ENCODE measurements around the gene C19orf73.

- TF ChIP-seq CTCF (conservative IDR thresholded peaks at IDR 0.05; ENCODE audit: low read depth in 2 of 2) (no peak), EZH2 (IDR thresholded peaks at IDR 0.05; ENCODE audit: low read depth, unreplicated experiment) (no peak), EZH2phosphoT487 (IDR thresholded peaks at IDR 0.05; ENCODE audit: unreplicated experiment) (no peak), POLR2AphosphoS5 (IDR thresholded peaks at IDR 0.05; ENCODE audit: low read depth) (no peak), JUNB (IDR thresholded peaks at IDR 0.05; ENCODE audit: unreplicated experiment) (no peak), REST (IDR thresholded peaks at IDR 0.05; ENCODE audit: unreplicated experiment) (no peak), STAT1 (IDR thresholded peaks at IDR 0.05; ENCODE audit: unreplicated experiment) (no peak), ZNF114 (CRISPR knock-in tag; IDR thresholded peaks at IDR 0.05) (no peak), ZNF331 (CRISPR knock-in tag; IDR thresholded peaks at IDR 0.05; ENCODE audit: low read depth) (no peak), NANOG (IDR thresholded peaks at IDR 0.05; ENCODE audit: borderline replicate concordance) (no peak), CREB1 (CRISPR knock-in tag; IDR thresholded peaks at IDR 0.05; ENCODE audit: low read depth) (no peak)
- TF ChIP-seq, protein P1, sequence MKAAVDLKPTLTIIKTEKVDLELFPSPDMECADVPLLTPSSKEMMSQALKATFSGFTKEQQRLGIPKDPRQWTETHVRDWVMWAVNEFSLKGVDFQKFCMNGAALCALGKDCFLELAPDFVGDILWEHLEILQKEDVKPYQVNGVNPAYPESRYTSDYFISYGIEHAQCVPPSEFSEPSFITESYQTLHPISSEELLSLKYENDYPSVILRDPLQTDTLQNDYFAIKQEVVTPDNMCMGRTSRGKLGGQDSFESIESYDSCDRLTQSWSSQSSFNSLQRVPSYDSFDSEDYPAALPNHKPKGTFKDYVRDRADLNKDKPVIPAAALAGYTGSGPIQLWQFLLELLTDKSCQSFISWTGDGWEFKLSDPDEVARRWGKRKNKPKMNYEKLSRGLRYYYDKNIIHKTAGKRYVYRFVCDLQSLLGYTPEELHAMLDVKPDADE (IDR thresholded peaks at IDR 0.05) = no peak
- TF ChIP-seq, protein P2, sequence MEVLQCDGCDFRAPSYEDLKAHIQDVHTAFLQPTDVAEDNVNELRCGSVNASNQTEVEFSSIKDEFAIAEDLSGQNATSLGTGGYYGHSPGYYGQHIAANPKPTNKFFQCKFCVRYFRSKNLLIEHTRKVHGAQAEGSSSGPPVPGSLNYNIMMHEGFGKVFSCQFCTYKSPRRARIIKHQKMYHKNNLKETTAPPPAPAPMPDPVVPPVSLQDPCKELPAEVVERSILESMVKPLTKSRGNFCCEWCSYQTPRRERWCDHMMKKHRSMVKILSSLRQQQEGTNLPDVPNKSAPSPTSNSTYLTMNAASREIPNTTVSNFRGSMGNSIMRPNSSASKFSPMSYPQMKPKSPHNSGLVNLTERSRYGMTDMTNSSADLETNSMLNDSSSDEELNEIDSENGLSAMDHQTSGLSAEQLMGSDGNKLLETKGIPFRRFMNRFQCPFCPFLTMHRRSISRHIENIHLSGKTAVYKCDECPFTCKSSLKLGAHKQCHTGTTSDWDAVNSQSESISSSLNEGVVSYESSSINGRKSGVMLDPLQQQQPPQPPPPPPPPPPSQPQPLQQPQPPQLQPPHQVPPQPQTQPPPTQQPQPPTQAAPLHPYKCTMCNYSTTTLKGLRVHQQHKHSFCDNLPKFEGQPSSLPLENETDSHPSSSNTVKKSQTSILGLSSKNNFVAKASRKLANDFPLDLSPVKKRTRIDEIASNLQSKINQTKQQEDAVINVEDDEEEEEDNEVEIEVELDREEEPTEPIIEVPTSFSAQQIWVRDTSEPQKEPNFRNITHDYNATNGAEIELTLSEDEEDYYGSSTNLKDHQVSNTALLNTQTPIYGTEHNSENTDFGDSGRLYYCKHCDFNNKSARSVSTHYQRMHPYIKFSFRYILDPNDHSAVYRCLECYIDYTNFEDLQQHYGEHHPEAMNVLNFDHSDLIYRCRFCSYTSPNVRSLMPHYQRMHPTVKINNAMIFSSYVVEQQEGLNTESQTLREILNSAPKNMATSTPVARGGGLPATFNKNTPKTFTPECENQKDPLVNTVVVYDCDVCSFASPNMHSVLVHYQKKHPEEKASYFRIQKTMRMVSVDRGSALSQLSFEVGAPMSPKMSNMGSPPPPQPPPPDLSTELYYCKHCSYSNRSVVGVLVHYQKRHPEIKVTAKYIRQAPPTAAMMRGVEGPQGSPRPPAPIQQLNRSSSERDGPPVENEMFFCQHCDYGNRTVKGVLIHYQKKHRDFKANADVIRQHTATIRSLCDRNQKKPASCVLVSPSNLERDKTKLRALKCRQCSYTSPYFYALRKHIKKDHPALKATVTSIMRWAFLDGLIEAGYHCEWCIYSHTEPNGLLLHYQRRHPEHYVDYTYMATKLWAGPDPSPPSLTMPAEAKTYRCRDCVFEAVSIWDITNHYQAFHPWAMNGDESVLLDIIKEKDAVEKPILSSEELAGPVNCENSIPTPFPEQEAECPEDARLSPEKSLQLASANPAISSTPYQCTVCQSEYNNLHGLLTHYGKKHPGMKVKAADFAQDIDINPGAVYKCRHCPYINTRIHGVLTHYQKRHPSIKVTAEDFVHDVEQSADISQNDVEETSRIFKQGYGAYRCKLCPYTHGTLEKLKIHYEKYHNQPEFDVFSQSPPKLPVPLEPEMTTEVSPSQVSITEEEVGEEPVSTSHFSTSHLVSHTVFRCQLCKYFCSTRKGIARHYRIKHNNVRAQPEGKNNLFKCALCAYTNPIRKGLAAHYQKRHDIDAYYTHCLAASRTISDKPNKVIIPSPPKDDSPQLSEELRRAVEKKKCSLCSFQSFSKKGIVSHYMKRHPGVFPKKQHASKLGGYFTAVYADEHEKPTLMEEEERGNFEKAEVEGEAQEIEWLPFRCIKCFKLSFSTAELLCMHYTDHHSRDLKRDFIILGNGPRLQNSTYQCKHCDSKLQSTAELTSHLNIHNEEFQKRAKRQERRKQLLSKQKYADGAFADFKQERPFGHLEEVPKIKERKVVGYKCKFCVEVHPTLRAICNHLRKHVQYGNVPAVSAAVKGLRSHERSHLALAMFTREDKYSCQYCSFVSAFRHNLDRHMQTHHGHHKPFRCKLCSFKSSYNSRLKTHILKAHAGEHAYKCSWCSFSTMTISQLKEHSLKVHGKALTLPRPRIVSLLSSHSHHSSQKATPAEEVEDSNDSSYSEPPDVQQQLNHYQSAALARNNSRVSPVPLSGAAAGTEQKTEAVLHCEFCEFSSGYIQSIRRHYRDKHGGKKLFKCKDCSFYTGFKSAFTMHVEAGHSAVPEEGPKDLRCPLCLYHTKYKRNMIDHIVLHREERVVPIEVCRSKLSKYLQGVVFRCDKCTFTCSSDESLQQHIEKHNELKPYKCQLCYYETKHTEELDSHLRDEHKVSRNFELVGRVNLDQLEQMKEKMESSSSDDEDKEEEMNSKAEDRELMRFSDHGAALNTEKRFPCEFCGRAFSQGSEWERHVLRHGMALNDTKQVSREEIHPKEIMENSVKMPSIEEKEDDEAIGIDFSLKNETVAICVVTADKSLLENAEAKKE (CRISPR knock-in tag; IDR thresholded peaks at IDR 0.05) = no peak
Measured at GRCh38 chr19:49155005-49155819, 36.3 kb upstream of the C19orf73 start, which contains the start of gene HRC.

Data from GM23338 (cell line).